Breast epithelium (tissue), 3 donors: ENCODE results near the gene RIPOR2.

Experiments
- CTCF ChIP-seq, 3 donors: fragments of 450-650 bp; IDR thresholded peaks; one replicate each; pipeline ENCODE4 v1.5.1; 2016 to 2017; ENCODE audit warnings: antibody characterized with exemption in 3 of 3, mild to moderate bottlenecking in 3 of 3, moderate library complexity in 3 of 3
- POLR2A ChIP-seq: fragments of 450-650 bp; IDR thresholded peaks from one replicate; pipeline ENCODE4 v1.6.1; 2016; ENCODE audit warnings: antibody characterized with exemption, mild to moderate bottlenecking, moderate library complexity
- POLR2AphosphoS5 ChIP-seq, 3 donors: sonication (generic); formaldehyde crosslinking; IDR thresholded peaks; one replicate each; pipeline ENCODE4 v1.6.1; 2017; ENCODE audit warnings: antibody characterized with exemption in 3 of 3

DNA sequence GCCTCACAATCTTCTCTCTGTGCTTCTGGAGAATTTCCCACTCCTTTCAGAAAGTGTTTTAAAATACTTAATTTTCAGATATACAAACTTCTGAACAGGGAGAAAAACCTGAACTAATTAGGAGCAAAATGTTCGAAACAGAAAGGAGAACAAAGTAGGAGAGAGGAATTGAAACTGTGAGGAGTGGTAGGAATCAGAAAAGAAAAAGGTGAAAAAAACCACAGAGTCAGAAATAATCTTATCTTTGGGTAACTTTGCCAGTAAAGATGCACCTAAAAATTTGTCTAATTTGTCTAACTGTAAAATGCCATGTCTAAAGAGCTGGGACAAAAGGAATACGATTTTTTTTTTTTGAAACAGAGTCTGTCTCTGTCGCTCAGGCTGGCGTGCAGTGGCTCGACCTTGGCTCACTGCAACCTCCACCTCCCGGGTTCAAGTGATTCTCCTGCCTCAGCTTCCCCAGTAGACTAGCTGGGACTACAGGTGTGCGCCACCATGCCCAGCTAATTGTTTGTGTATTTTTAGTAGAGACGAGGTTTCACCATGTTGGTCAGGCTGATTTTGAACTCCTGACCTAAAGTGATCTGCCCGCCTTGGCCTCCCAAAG is 4.7 kb upstream of the RIPOR2 start:
- TF ChIP-seq CTCF (IDR thresholded peaks at IDR 0.05): no peak
- no peak for TF ChIP-seq POLR2AphosphoS5 (IDR thresholded peaks at IDR 0.05)
- no peak for TF ChIP-seq POLR2A
